Spleen (tissue), 11 donors: ENCODE results near the gene KLF2. TPM values are rescaled to one million over a fixed set of nuclear protein-coding genes. Genes with fewer than 3 reads are reported as not detected.

Source experiments
- DNase-seq: peaks from one replicate; pipeline ENCODE4 v3.0.0-alpha.2; 2020
- H3K27ac ChIP-seq, 8 donors: fragments of 200-600 bp; sonication (generic) in 7 of 8; 1 replicate in 4 of 8; 2 replicates in 4 of 8; pipeline versions ENCODE4 v1.5.0 to v1.8.0; 2016 to 2021; ENCODE audit warnings: inconsistent platforms in 4 of 8, mild to moderate bottlenecking in 4 of 8, moderate library complexity in 1 of 8
- H3K27me3 ChIP-seq, 7 donors: fragments of 200-600 bp; sonication (generic) in 6 of 7; replicated peaks in 1 of 7; 1 replicate in 4 of 7; 2 replicates in 3 of 7; pipeline versions ENCODE4 v1.5.0 to v1.8.0; 2016 to 2021; ENCODE audit warnings: inconsistent platforms in 3 of 7, mild to moderate bottlenecking in 1 of 7
- H3K36me3 ChIP-seq, 6 donors: fragments of 200-600 bp; sonication (generic) in 5 of 6; 1 replicate in 4 of 6; 2 replicates in 2 of 6; pipeline versions ENCODE4 v1.5.0 to v1.8.0; 2016 to 2021; ENCODE audit warnings: inconsistent platforms in 2 of 6
- H3K4me1 ChIP-seq, 6 donors: fragments of 200-600 bp; sonication (generic) in 5 of 6; 1 replicate in 3 of 6; 2 replicates in 3 of 6; pipeline versions ENCODE4 v1.5.0 to v1.8.0; 2016 to 2021; ENCODE audit warnings: inconsistent platforms in 3 of 6
- H3K4me3 ChIP-seq, 8 donors: fragments of 200-600 bp; sonication (generic) in 7 of 8; 1 replicate in 4 of 8; 2 replicates in 4 of 8; pipeline versions ENCODE4 v1.5.0 to v1.8.0; 2016 to 2021; ENCODE audit warnings: inconsistent platforms in 4 of 8, mild to moderate bottlenecking in 4 of 8, moderate library complexity in 2 of 8
- H3K9me3 ChIP-seq, 8 donors: fragments of 200-600 bp; sonication (generic) in 7 of 8; 1 replicate in 4 of 8; 2 replicates in 4 of 8; pipeline versions ENCODE4 v1.5.0 to v1.8.0; 2016 to 2021; ENCODE audit warnings: inconsistent platforms in 4 of 8
- CTCF ChIP-seq, 11 experiments: fragments of 200-600 bp in 7 of 11; fragments of 450-650 bp in 4 of 11; sonication (generic) in 4 of 11; IDR thresholded peaks in 8 of 11; conservative IDR thresholded peaks in 3 of 11; 1 replicate in 7 of 11; 2 replicates in 4 of 11; pipeline versions ENCODE4 v1.4.0 to v1.8.0; 2016 to 2021; ENCODE audit warnings: antibody characterized with exemption in 11 of 11, inconsistent platforms in 4 of 11, mild to moderate bottlenecking in 1 of 11
- POLR2A ChIP-seq, 3 donors: fragments of 450-650 bp; IDR thresholded peaks; one replicate each; pipeline ENCODE4 v1.5.1; 2017; ENCODE audit warnings: antibody characterized with exemption in 3 of 3, mild to moderate bottlenecking in 1 of 3
- POLR2AphosphoS5 ChIP-seq, 3 donors: sonication (generic); formaldehyde crosslinking; IDR thresholded peaks; one replicate each; pipeline ENCODE4 v1.5.1; 2017; ENCODE audit warnings: antibody characterized with exemption in 3 of 3
- WGBS, 5 donors: extraction: QIAGEN DNeasy Blood & Tissue Kit in 3 of 5; methylation state at CpG; one replicate each; pipeline versions ENCODE4 v1.1.5 to v1.1.7; 2013 to 2018; 5-methylcytosine and 5-hydroxymethylcytosine counted together
- intact Hi-C: fragments of 100-400 bp; cut with DNase I; formaldehyde crosslinking; loops from one replicate; pipeline ENCODE4 v1.15.0; 2023; ENCODE audit warnings: low total_unique reads
- polyA plus RNA-seq, 3 donors: library from polyadenylated mRNA; stranded (reverse); fragments of 200-250 nt; gene quantifications; one replicate each; pipeline ENCODE4 v1.2.1, GENCODE V29; 2013
- total RNA-seq, 7 donors: library from RNA; depleted of rRNA in 3 of 7; stranded (reverse); fragments of >200 nt in 3 of 7; fragmentation: NEBNext Ultra II Directional in 4 of 7; extraction: Animal tissue kit (Norgen Biotek cat#: 25700) in 4 of 7; gene quantifications; one replicate each; pipeline versions ENCODE4 v1.1.0 to v1.2.1, GENCODE V29; 2016 to 2021
- donor health status: healthy with polysubstance abuse.
- donor health status: DM: no; HTN: no; CAD: no; lungs with moderate emphysema.
- donor health status: DM: no; HTN: no; CAD: no.
- donor health status: Bipolar disorder and iron deficiency.
- donor health status: healthy.
- donor health status: DM: no; HTN: no; CAD: no.
- donor health status: DM: yes; HTN: yes; CAD: no.

KLF2 gene
- total and polyA plus RNA-seq, 10 donors: 9.7 to 179 (median 105) TPM

- Histone ChIP-seq H3K9me3 (no peaks in the 10 kb centered on the region), H3K27me3 (no peaks in the 10 kb centered on the region), H3K4me1 (peaks cover 55 to 93% (median 70%) of the 10 kb centered on the region in 6 donors), H3K4me3 (no peak overlapping the region), H3K36me3 (peaks cover 0 to 65% (median 19%) of the 10 kb centered on the region in 6 donors), H3K27ac (peak overlapping the region in 2 of 8 donors; percentile 33 to 96)
- intact Hi-C loops: no loop called here
- peak; percentile 65 for DNase-seq
- TF ChIP-seq CTCF (IDR thresholded peaks at IDR 0.05 in 8 of 11, conservative IDR thresholded peaks at IDR 0.05 in 3 of 11) (no peak), POLR2AphosphoS5 (IDR thresholded peaks at IDR 0.05) (no peak), POLR2A (IDR thresholded peaks at IDR 0.05) (no peak)
- WGBS, 5 donors: 88 to 95% (median 93%) methylated on average over 14 of the region's 14 CpGs
Measured at GRCh38 chr19:16375157-16375935, 50.7 kb downstream of the KLF2 start.

- H3K4me1 ChIP-seq: peaks cover 49 to 93% (median 65%) of the 10 kb centered on the region in 6 donors
- TF ChIP-seq POLR2A (IDR thresholded peaks at IDR 0.05) (no peak), POLR2AphosphoS5 (IDR thresholded peaks at IDR 0.05) (no peak), CTCF (IDR thresholded peaks at IDR 0.05 in 8 of 11, conservative IDR thresholded peaks at IDR 0.05 in 3 of 11) (no peak)
- peak; percentile 71 for DNase-seq
Measured at GRCh38 chr19:16375936-16376185, 51.2 kb downstream of the KLF2 start.

GRCh38 chr19:16376241-16376640 is 51.6 kb downstream of the KLF2 start:
- H3K4me3 ChIP-seq: no peak overlapping the region
- intact Hi-C loops: no loop called here
- no peaks in the 10 kb centered on the region for H3K9me3 ChIP-seq
- H3K4me1 ChIP-seq: peaks cover 46 to 93% (median 64%) of the 10 kb centered on the region in 6 donors
- peaks cover 0 to 74% (median 19%) of the 10 kb centered on the region in 6 donors for H3K36me3 ChIP-seq
- H3K27me3 ChIP-seq: no peaks in the 10 kb centered on the region
- TF ChIP-seq POLR2A (IDR thresholded peaks at IDR 0.05) (no peak), POLR2AphosphoS5 (IDR thresholded peaks at IDR 0.05) (no peak), CTCF (IDR thresholded peaks at IDR 0.05 in 8 of 11, conservative IDR thresholded peaks at IDR 0.05 in 3 of 11) (no peak)
- WGBS, 5 donors: 68 to 83% (median 73%) methylated on average over 9 to 11 of the region's 11 CpGs
- H3K27ac ChIP-seq: peak overlapping the region in 3 of 8 donors; percentile 11 to 96 (median 33)
- peak; percentile 74 for DNase-seq

More at GRCh38 chr19:16375936-16376185, 51.2 kb downstream of the KLF2 start:
- intact Hi-C loops: no loop called here
- Histone ChIP-seq H3K4me3 (no peak overlapping the region), H3K9me3 (no peaks in the 10 kb centered on the region), H3K27me3 (no peaks in the 10 kb centered on the region), H3K36me3 (peaks cover 0 to 70% (median 19%) of the 10 kb centered on the region in 6 donors), H3K27ac (peak overlapping the region in 3 of 8 donors; percentile 11 to 96 (median 33))
- WGBS, 5 donors: 84 to 96% (median 93%) methylated on average over 5 to 7 of the region's 7 CpGs

- Histone ChIP-seq H3K4me1 (peaks cover 46 to 93% (median 64%) of the 10 kb centered on the region in 6 donors), H3K36me3 (peaks cover 0 to 78% (median 19%) of the 10 kb centered on the region in 6 donors), H3K27me3 (no peaks in the 10 kb centered on the region), H3K27ac (peak overlapping the region in 3 of 8 donors; percentile 11 to 96 (median 33)), H3K4me3 (no peak overlapping the region), H3K9me3 (no peaks in the 10 kb centered on the region)
- peak; percentile 83 for DNase-seq
- 83 to 93% (median 85%) methylated on average over 6 to 18 of the region's 18 CpGs; no CpG with 5 or more reads in 1 of the 5 donors for WGBS, 5 donors
- intact Hi-C loops: no loop called here
- TF ChIP-seq CTCF (IDR thresholded peaks at IDR 0.05 in 8 of 11, conservative IDR thresholded peaks at IDR 0.05 in 3 of 11): peak in 8 of 11 experiments; percentile 17 to 58 (median 34)
- peak in 1 of 3 donors; percentile 67 for TF ChIP-seq POLR2AphosphoS5 (IDR thresholded peaks at IDR 0.05)
- no peak for TF ChIP-seq POLR2A (IDR thresholded peaks at IDR 0.05)
Measured at GRCh38 chr19:16376649-16377048, 52.0 kb downstream of the KLF2 start.
